Renal pelvis (tissue), 4 donors: ENCODE measurements around the gene CLDN7. TPM values are rescaled to one million over a fixed set of nuclear protein-coding genes. Genes with fewer than 3 reads are reported as not detected.
"Not testable (repeated sequence)": the region's sequence is repeated elsewhere in the genome, so short reads cannot be mapped to it uniquely, and the experiment has no call there.

Source experiments
- DNase-seq: peaks from one replicate; pipeline ENCODE4 v3.0.0-alpha.2; 2013
- polyA plus RNA-seq, 3 donors: library from polyadenylated mRNA; unstranded; fragments of 120-200 nt; gene quantifications; one replicate each; pipeline ENCODE4 v1.2.1, GENCODE V29; 2013; ENCODE audit not compliant: insufficient read length in 3 of 3

Gene CLDN7
- polyA plus RNA-seq, 3 donors, result 45.0 to 67.5 (median 58.4) TPM

DNA sequence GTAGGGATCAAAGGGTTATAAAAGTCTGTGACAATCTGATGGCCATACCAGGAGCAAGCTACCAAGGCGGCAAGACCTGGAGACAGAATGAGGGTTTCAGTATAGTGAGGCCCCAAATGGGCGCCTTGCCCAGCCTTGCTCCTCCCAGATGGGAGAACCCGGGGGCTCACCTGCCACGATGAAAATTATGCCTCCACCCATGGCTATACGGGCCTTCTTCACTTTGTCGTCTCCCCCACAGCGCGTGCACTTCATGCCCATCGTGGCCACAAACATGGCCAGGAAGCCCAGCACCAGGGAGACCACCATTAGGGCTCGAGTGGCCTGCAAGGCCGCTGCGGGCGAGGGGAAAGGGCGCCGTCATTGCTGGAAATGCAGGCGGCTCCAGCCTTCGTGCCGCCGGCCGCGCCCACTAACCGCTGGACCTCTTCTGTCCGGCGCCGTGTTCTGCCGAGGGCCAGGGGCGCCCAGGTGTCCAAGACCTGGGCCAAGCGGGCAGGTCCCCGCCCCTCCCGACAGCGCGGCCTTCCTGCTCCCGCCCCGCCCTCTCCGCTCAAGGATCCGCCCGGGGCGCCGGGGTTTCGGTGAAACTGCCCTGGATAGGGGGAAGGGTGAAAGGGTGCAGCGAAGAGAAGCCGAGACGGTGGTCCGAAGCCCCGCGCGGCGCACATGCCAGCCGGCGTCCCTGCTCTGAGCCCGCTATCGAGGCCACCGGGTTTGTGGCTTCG is 1.5 kb downstream of the CLDN7 start:
- no peak for DNase-seq

DNA sequence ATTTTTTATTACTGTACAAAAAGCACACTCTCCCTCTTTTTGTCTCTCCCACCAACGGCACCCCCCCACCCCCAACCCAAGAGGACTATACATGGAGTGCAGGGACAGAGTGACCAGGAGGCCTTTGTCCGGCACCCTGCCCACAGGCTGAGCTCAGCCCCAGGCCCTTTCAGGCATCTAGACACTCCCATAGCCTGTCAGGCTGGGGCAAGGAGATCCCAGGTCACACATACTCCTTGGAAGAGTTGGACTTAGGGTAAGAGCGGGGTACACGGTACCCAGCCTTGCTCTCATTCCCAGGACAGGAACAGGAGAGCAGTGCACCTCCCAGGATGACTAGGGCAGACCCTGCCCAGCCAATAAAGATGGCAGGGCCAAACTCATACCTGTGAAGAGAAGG is 2.1 kb downstream of the CLDN7 start:
- no peak for DNase-seq

DNA sequence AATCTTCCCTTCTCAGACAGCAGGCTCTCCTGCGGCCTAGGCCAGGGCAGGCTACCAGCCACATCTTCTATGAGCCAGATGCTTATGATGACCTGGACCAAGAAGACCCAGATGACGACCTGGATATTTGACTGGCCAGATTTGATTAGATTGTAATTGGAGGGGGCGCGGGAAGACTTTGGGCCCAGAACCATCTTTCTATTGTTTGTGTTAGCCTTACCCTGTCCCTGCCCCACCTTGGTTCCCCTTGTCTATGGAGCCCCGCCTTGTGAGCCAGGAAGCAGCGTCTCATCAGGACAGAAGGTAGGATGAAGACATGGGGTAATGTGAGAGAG is 2.8 kb downstream of the CLDN7 start:
- no peak for DNase-seq

DNA sequence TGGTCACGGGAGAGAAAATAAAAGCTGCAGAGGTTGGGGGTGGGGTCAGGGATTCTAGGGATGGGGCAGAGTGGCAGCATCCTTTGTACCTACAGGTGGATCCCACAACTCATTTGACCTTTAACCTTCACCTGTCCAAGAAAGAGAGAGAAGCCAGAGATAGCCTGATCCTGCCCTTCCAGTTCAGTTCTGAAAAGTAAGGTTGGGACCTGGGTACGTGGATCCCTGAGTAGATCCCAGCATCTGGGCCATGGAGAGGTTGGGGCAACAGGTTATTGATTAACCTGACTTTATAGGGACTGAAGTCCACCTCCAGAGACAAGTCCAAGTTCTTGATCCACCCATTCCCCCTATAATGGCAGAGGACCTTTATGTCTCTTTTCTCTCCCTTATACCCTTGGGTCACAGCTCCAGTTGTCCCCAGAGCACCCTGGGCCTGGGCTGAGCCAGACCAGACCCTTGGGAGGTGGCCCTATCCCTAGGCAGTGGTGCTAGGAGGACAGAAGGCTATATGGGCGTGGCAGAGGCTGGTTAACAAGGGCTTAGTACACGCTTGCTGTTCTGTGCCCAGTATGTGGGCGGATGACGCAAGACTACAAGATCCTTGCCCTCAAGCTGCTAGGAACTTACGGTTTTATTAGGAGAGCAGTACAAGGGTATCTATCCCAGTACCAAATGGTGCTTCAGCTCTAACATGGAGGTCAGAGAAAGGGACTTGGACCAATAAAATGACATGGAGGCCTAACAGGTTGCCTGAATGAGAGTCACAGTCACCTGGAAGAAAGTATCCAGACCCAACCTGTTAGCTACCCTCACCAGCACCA is 3.3 kb downstream of the CLDN7 start:
- no peak for DNase-seq

- no peak for DNase-seq
Observed at GRCh38 chr17:7256766-7257456, 5.4 kb downstream of the CLDN7 start.

- DNase-seq, result no peak
Observed at GRCh38 chr17:7254511-7254910, 7.8 kb downstream of the CLDN7 start.

DNA sequence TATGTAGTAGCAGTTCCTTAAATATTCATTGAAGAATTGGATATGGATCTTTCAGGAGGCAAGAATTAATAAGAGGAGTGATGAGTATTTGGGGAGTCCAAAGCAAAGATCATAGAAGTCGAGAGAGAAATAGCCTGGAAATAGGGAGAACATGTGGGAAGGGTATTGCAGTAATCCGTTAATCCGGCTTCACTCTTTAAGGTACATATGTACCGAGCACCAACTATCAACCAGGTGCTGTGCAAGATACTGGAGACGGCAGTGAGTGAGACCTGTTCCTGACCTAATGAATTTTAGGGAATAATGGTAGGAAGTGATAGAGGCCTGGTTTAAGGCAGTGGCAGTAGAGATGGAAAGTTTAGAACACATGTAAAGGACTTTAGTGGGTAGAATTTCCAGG is 9.2 kb downstream of the CLDN7 start:
- no peak for DNase-seq

- peak; percentile 96 for DNase-seq
Observed at GRCh38 chr17:7252176-7253043, 9.9 kb downstream of the CLDN7 start, which contains the start of gene ELP5. Gene ELP5 (plus strand): TSS chr17:7252215. CDS start chr17:7252551, 336 bp downstream.

DNA sequence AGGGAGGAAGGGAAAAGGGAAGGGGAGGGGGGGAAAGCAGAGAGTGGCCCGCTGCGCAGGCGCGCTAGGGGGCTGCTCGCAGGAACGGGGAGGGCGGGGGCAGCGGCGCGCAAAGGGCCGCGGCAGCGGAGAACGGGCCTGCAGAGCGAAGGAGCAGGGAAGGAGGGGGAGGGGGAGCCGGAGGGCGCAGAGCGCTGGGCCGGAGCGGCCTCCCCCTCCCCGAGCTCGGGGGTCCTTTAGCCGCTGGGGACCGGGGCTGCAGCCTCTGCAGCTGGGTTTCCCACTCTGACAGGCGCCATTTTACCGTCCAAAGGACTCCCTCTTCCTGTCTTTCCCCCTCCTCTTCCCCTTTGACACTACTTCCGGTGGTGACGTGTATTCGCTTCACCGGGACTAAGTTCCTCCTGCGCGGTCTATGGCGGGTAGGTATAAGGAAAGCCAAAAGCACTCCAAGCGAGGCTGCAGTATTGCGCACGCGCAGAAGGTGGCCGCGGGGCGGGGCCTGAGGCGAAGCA is 10.6 kb downstream of the CLDN7 start, which contains the start of gene CTDNEP1:
Gene CTDNEP1 (minus strand): TSS at position 74 of the 515 bp plus-strand sequence. CDS start 438 bp downstream, outside the sequence.
- peak; percentile 100 for DNase-seq

GRCh38 chr17:7250695-7251627 is 11.3 kb downstream of the CLDN7 start:
- DNase-seq, result no peak

- no peak for DNase-seq
Observed at GRCh38 chr17:7249830-7250229, 12.4 kb downstream of the CLDN7 start.

DNA sequence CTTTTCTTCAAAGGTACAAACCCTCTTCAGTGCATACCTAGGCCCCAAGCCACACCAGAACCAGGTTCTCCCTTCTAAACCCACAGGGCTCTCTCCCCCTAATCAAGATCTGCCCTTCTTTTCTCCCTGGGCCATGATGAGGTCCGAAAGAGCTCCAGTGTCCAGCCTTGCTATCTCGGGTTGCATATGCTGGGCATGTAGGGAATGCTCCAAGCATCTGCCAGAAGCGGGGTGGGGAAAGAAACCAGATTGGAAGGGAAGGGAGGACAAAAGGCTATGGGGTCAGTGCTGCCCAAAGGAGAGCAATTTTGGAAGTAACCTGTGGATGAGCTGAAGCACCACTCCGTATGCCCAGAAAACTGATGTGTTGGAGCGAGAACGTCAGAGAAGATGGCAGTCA is 13.1 kb downstream of the CLDN7 start:
- DNase-seq, result no peak

GRCh38 chr17:7248796-7249195 is 13.5 kb downstream of the CLDN7 start:
- DNase-seq, result no peak

DNA sequence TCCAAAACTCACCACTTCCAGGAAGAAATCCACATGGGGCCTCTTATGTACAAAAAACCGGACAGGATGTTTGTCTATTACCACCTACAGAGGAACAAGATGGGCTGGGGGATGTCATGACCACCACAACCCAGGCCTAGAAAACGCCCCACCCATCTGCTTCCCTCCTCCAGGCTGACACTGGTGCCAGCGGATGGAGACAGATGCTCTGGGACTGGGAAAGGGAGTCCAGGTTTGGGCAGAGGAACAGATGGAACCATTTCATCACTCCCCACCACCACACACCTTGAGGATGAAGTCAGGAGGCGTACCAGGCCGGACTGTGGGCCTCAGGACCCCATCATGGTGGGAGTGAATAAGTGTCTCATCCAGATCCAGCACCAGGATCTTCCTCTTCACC is 15.5 kb downstream of the CLDN7 start:
- no peak for DNase-seq

- not testable (repeated sequence) for DNase-seq
Observed at GRCh38 chr17:7243838-7244237, 18.4 kb downstream of the CLDN7 start.

DNA sequence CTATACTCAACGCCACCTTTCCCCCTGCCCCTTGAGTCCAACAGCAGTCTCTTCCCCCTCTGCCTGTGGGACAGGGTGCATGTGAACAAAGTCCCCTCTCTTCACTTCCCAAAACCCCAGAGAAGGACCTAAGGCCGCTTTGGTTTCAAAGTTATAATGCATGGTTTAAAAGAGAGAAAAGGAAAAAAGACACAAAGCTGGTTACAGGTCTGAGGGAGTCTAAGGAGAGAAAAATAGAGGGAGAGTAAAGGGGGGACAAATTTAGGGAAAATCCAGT is 18.9 kb downstream of the CLDN7 start:
- no peak for DNase-seq

GRCh38 chr17:7242717-7243452 is 19.4 kb downstream of the CLDN7 start:
- peak; percentile 96 for DNase-seq

GRCh38 chr17:7241783-7242716 is 20.2 kb downstream of the CLDN7 start, which contains the start of gene GABARAP:
Gene GABARAP (minus strand): TSS chr17:7242449. CDS start chr17:7242330, 119 bp downstream.
- DNase-seq, result peak; percentile 94
